H1 (cell line): Measurements from ENCODE around the gene PHLPP1. TPM values are rescaled to one million over a fixed set of nuclear protein-coding genes. Genes with fewer than 3 reads are reported as not detected.

Experiments used
- CTCF ChIA-PET: fragments of 300-600 bp; sonication (Branson Sonifier 250); formaldehyde crosslinking; loops from one replicate; lab custom pipeline; 2021; ENCODE audit not compliant: partially characterized antibody; lab: Charles Lee
- POLR2A ChIA-PET: fragments of 300-600 bp; sonication (Branson Sonifier 250); formaldehyde crosslinking; loops from one replicate; lab custom pipeline; 2021; ENCODE audit warnings: inconsistent platforms; ENCODE audit not compliant: partially characterized antibody; lab: Charles Lee
- DNase-seq, 2 experiments: peaks; one replicate each; pipeline versions ENCODE4 v3.0.0 to v3.0.0-alpha.2; 2010 to 2022; ENCODE audit warnings: low spot score in 2 of 2, low read depth in 1 of 2, mixed read lengths in 1 of 2
- FAIRE-seq: peaks from 2 replicates; lab custom pipeline; 2011; peaks lifted over from hg19 to GRCh38; lab: Jason Lieb, UNC
- H2AFZ ChIP-seq: 2 replicates; pipeline ENCODE4 v1.8.1; 2012; ENCODE audit warnings: low read length, inconsistent platforms
- H2AK5ac ChIP-seq: 2 replicates; pipeline ENCODE4 v1.6.1; 2013; ENCODE audit warnings: low read depth, low read length
- H2BK120ac ChIP-seq: replicated peaks from 2 replicates; pipeline ENCODE3; 2013; ENCODE audit warnings: low read depth, low read length, inconsistent platforms
- H2BK12ac ChIP-seq: 2 replicates; pipeline ENCODE4 v1.6.1; 2013; ENCODE audit warnings: low read depth, low read length
- H2BK15ac ChIP-seq: 2 replicates; pipeline ENCODE4 v1.6.1; 2013; ENCODE audit warnings: low read length
- H2BK20ac ChIP-seq: 2 replicates; pipeline ENCODE4 v1.6.1; 2013; ENCODE audit warnings: low read length
- H2BK5ac ChIP-seq: 2 replicates; pipeline ENCODE4 v1.6.1; 2013; ENCODE audit warnings: low read depth, low read length
- H3K14ac ChIP-seq: 2 replicates; pipeline ENCODE4 v1.6.1; 2013; ENCODE audit warnings: inconsistent platforms; ENCODE audit not compliant: insufficient read length
- H3K18ac ChIP-seq: 2 replicates; pipeline ENCODE4 v1.6.1; 2013; ENCODE audit warnings: low read length; ENCODE audit errors: extremely low read depth
- H3K23ac ChIP-seq: 2 replicates; pipeline ENCODE4 v1.6.1; 2013; ENCODE audit warnings: inconsistent platforms; ENCODE audit not compliant: insufficient read length
- H3K23me2 ChIP-seq: 2 replicates; pipeline ENCODE4 v1.6.1; 2013; ENCODE audit warnings: low read depth, low read length
- H3K27ac ChIP-seq: 2 replicates; pipeline ENCODE4 v1.6.1; 2011; ENCODE audit warnings: low read depth, low read length, inconsistent platforms
- H3K27me3 ChIP-seq, 4 experiments: replicated peaks in 1 of 4; 1 replicate in 1 of 4; 2 replicates in 3 of 4; pipeline versions ENCODE4 v1.6.1 to v1.8.1; 2011 to 2013; ENCODE audit warnings: low read length in 3 of 4, mild to moderate bottlenecking in 3 of 4, inconsistent platforms in 2 of 4, mixed read lengths in 2 of 4, moderate library complexity in 1 of 4; ENCODE audit not compliant: control insufficient read depth in 3 of 4, insufficient read depth in 3 of 4; ENCODE audit errors: extremely low read depth in 1 of 4
- H3K36me3 ChIP-seq, 4 experiments: 2 replicates each; pipeline versions ENCODE4 v1.6.1 to v1.8.1; 2011 to 2013; ENCODE audit warnings: mild to moderate bottlenecking in 4 of 4, low read length in 3 of 4, moderate library complexity in 2 of 4, control low read depth in 1 of 4, inconsistent platforms in 1 of 4; ENCODE audit not compliant: insufficient read depth in 4 of 4, control insufficient read depth in 2 of 4
- H3K4ac ChIP-seq: replicated peaks from 2 replicates; pipeline ENCODE3; 2013; ENCODE audit warnings: low read length, low read depth, mixed read lengths, inconsistent platforms; ENCODE audit not compliant: insufficient read length
- H3K4me1 ChIP-seq, 4 experiments: replicated peaks in 1 of 4; 1 replicate in 1 of 4; 2 replicates in 3 of 4; pipeline versions ENCODE4 v1.6.1 to v1.8.1; 2011 to 2013; ENCODE audit warnings: low read length in 3 of 4, inconsistent platforms in 2 of 4, mixed read lengths in 1 of 4; ENCODE audit not compliant: insufficient read depth in 4 of 4, control insufficient read depth in 3 of 4
- H3K4me2 ChIP-seq, 2 experiments: 2 replicates each; pipeline versions ENCODE4 v1.6.1 to v1.8.1; 2011 to 2013; ENCODE audit warnings: low read depth in 2 of 2, low read length in 2 of 2, control low read depth in 1 of 2, inconsistent platforms in 1 of 2, mild to moderate bottlenecking in 1 of 2; ENCODE audit not compliant: insufficient read depth in 1 of 2
- H3K4me3 ChIP-seq, 4 experiments: fragments of 200-600, 300-600 bp in 1 of 4; sonication (generic), shearing (Covaris generic), sonication (Bioruptor Twin) in 1 of 4; 2 replicates each; pipeline versions ENCODE4 v1.5.1 to v1.8.1; 2011 to 2016; ENCODE audit warnings: low read length in 4 of 4, low read depth in 3 of 4, control low read depth in 2 of 4, inconsistent platforms in 2 of 4, mild to moderate bottlenecking in 2 of 4, mixed read lengths in 1 of 4, moderate library complexity in 1 of 4; ENCODE audit not compliant: insufficient read depth in 2 of 4; ENCODE audit errors: extremely low read depth in 1 of 4
- H3K56ac ChIP-seq: replicated peaks from 2 replicates; pipeline ENCODE3; 2013; ENCODE audit warnings: low read depth, mild to moderate bottlenecking, mixed read lengths, low read length, inconsistent platforms; ENCODE audit not compliant: insufficient read length
- H3K79me1 ChIP-seq: 2 replicates; pipeline ENCODE4 v1.6.1; 2013; ENCODE audit warnings: low read depth, low read length, control low read depth
- H3K79me2 ChIP-seq, 2 experiments: 2 replicates each; pipeline versions ENCODE4 v1.6.1 to v1.8.1; 2012 to 2013; ENCODE audit warnings: low read length in 2 of 2, mild to moderate bottlenecking in 2 of 2, inconsistent platforms in 1 of 2; ENCODE audit not compliant: insufficient read depth in 2 of 2, control insufficient read depth in 1 of 2
- H3K9ac ChIP-seq, 4 experiments: replicated peaks in 1 of 4; 1 replicate in 1 of 4; 2 replicates in 3 of 4; pipeline versions ENCODE4 v1.6.1 to v1.8.1; 2011 to 2013; ENCODE audit warnings: low read depth in 3 of 4, low read length in 3 of 4, control low read depth in 2 of 4, mild to moderate bottlenecking in 2 of 4, moderate library complexity in 2 of 4, inconsistent platforms in 1 of 4; ENCODE audit errors: extremely low read depth in 1 of 4
- H3K9me3 ChIP-seq, 2 experiments: 2 replicates each; pipeline versions ENCODE4 v1.6.1 to v1.8.1; 2012 to 2013; ENCODE audit warnings: mild to moderate bottlenecking in 2 of 2, moderate library complexity in 2 of 2, control low read depth in 1 of 2, inconsistent platforms in 1 of 2, low read depth in 1 of 2, low read length in 1 of 2, mixed read lengths in 1 of 2; ENCODE audit not compliant: insufficient read depth in 2 of 2
- H4K20me1 ChIP-seq, 2 experiments: replicated peaks in 1 of 2; 2 replicates each; pipeline versions ENCODE3 to v1.8.1; 2011 to 2013; ENCODE audit warnings: inconsistent platforms in 2 of 2, low read length in 2 of 2, mild to moderate bottlenecking in 1 of 2; ENCODE audit not compliant: insufficient read depth in 2 of 2, control insufficient read depth in 1 of 2
- H4K5ac ChIP-seq: 2 replicates; pipeline ENCODE4 v1.6.1; 2013; ENCODE audit warnings: low read length, low read depth, mixed read lengths, inconsistent platforms; ENCODE audit not compliant: insufficient read length
- H4K8ac ChIP-seq: 2 replicates; pipeline ENCODE4 v1.8.0; 2013; ENCODE audit warnings: mild to moderate bottlenecking, moderate library complexity, low read length, inconsistent platforms; ENCODE audit not compliant: insufficient read depth; ENCODE audit errors: extremely low read depth
- H4K91ac ChIP-seq: replicated peaks from 2 replicates; pipeline ENCODE3; 2013; ENCODE audit warnings: low read length, mixed read lengths, inconsistent platforms; ENCODE audit not compliant: insufficient read length
- ATF2 ChIP-seq: IDR thresholded peaks from 2 replicates; pipeline ENCODE4 v1.6.1; 2012; ENCODE audit warnings: low read length, inconsistent platforms
- BRCA1 ChIP-seq: IDR thresholded peaks from 2 replicates; pipeline ENCODE4 v1.6.1; 2012; ENCODE audit warnings: low read depth, low read length, improper control_type of control experiment
- CHD2 ChIP-seq: IDR thresholded peaks from 2 replicates; pipeline ENCODE4 v1.6.1; 2012; ENCODE audit warnings: low read length, improper control_type of control experiment
- CTBP2 ChIP-seq: IDR thresholded peaks from 2 replicates; pipeline ENCODE4 v1.7.0; 2011; ENCODE audit warnings: borderline replicate concordance, mild to moderate bottlenecking, moderate library complexity, mixed read lengths, low read length; ENCODE audit not compliant: insufficient read depth, insufficient read length
- E2F6 ChIP-seq: IDR thresholded peaks from 2 replicates; pipeline ENCODE4 v1.6.1; 2012; ENCODE audit warnings: inconsistent platforms
- KDM4A ChIP-seq: IDR thresholded peaks from one replicate; pipeline ENCODE4 v1.7.1; 2012; ENCODE audit warnings: low read depth, mild to moderate bottlenecking, moderate library complexity, low read length, inconsistent platforms; ENCODE audit not compliant: severe bottlenecking
- MAFK ChIP-seq: IDR thresholded peaks from 2 replicates; pipeline ENCODE4 v1.6.1; 2012; ENCODE audit warnings: low read depth, mild to moderate bottlenecking, improper control_type of control experiment, low read length
- POU5F1 ChIP-seq: IDR thresholded peaks from 2 replicates; pipeline ENCODE4 v1.6.1; 2011; ENCODE audit warnings: low read depth, mild to moderate bottlenecking, low read length, moderate library complexity
- RBBP5 ChIP-seq: IDR thresholded peaks from 2 replicates; pipeline ENCODE4 v1.7.1; 2012; ENCODE audit warnings: low read depth, mild to moderate bottlenecking, inconsistent platforms, low read length, moderate library complexity, borderline replicate concordance
- RFX5 ChIP-seq: IDR thresholded peaks from 2 replicates; pipeline ENCODE4 v1.6.1; 2011; ENCODE audit warnings: low read depth, low read length, improper control_type of control experiment, borderline replicate concordance
- SIX5 ChIP-seq: IDR thresholded peaks from 2 replicates; pipeline ENCODE4 v1.6.1; 2011; ENCODE audit warnings: mild to moderate bottlenecking, low read depth, low read length
- SP1 ChIP-seq: IDR thresholded peaks from 2 replicates; pipeline ENCODE4 v1.6.1; 2011; ENCODE audit warnings: low read depth, low read length
- TAF1 ChIP-seq: IDR thresholded peaks from 2 replicates; pipeline ENCODE4 v1.6.1; 2011; ENCODE audit warnings: mild to moderate bottlenecking, low read depth, low read length
- WGBS, 2 experiments: shearing (Covaris generic) in 1 of 2; methylation state at CpG; one replicate each; pipeline versions ENCODE4 v1.1.6 to v1.1.7; 2013 to 2015; ENCODE audit warnings: low lambda C conversion rate in 2 of 2, mixed read lengths in 2 of 2, inconsistent platforms in 1 of 2, low coverage in 1 of 2, missing lambda C conversion rate in 1 of 2; ENCODE audit not compliant: insufficient replicate concordance in 2 of 2, insufficient coverage in 1 of 2, insufficient read length in 1 of 2; ENCODE audit errors: extremely low coverage in 1 of 2, missing lambda C conversion rate in 1 of 2; 5-methylcytosine and 5-hydroxymethylcytosine counted together
- polyA plus RNA-seq, 7 experiments: library from polyadenylated mRNA; depleted of rRNA in 3 of 7; stranded (reverse) in 5 of 7; unstranded in 2 of 7; fragments of >200 nt in 5 of 7; fragments of 200-250 nt in 2 of 7; gene quantifications; 1 replicate in 5 of 7; 2 replicates in 1 of 7; 4 replicates in 1 of 7; pipeline versions ENCODE4 v1.2.1 to v1.2.3, GENCODE V29; 2011 to 2013; ENCODE audit warnings: missing spikeins in 2 of 7, mixed read lengths in 2 of 7
- total RNA-seq: library from RNA; stranded (reverse); fragmentation: NEBNext Ultra II Directional; extraction: Animal tissue kit (Norgen Biotek cat#: 25700); gene quantifications from 2 replicates; pipeline ENCODE4 v1.2.1, GENCODE V29; 2021

The PHLPP1 gene
- total and polyA plus RNA-seq, 2 of the 8 experiments (the other 6 are each of a cell fraction or from before 2014, with no cell fraction given): 28.0 to 66.3 TPM

GRCh38 chr18:63001861-63002260 lies 286.5 kb downstream of the PHLPP1 start:
- DNase-seq (no peak), FAIRE-seq (no peak)
- Histone ChIP-seq H3K4ac (no peak overlapping the region), H3K4me3 (no peak overlapping the region), H3K23me2 (no peaks in the 10 kb centered on the region), H3K9ac (no peak overlapping the region), H3K79me1 (no peaks in the 10 kb centered on the region), H3K9me3 (no peaks in the 10 kb centered on the region), H2AK5ac (no peak overlapping the region), H3K56ac (no peak overlapping the region), H4K8ac (no peak overlapping the region), H3K27me3 (no peaks in the 10 kb centered on the region), H3K23ac (no peak overlapping the region), H2BK15ac (no peak overlapping the region), H2BK12ac (no peak overlapping the region), H3K14ac (no peak overlapping the region), H4K5ac (no peak overlapping the region), H3K27ac (no peak overlapping the region), H2BK5ac (no peak overlapping the region), H4K91ac (no peak overlapping the region), H3K18ac (no peak overlapping the region), H4K20me1 (no peaks in the 10 kb centered on the region), H2BK120ac (no peak overlapping the region), H2AFZ (no peak overlapping the region), H3K79me2 (no peaks in the 10 kb centered on the region), H3K36me3 (no peaks in the 10 kb centered on the region), H3K4me1 (no peaks in the 10 kb centered on the region), H2BK20ac (no peak overlapping the region), H3K4me2 (no peak overlapping the region)
- 94% methylated on average over 2 of the region's 5 CpGs; no CpG with 5 or more reads in 1 of the 2 experiments for WGBS, 2 experiments
- POLR2A ChIA-PET: no interaction called here
- CTCF ChIA-PET: interaction anchor here (1.7 kb wide), 1 partner anchor 9 kb away, joined by 4 read pairs; no protein-coding TSS in a partner anchor
- no peak for TF ChIP-seq RBBP5
- TF ChIP-seq RFX5: no peak
- TF ChIP-seq BRCA1: no peak
- no peak for TF ChIP-seq E2F6
- TF ChIP-seq CTBP2: no peak
- TF ChIP-seq CHD2: no peak
- no peak for TF ChIP-seq SP1
- TF ChIP-seq MAFK: no peak
- no peak for TF ChIP-seq TAF1
- no peak for TF ChIP-seq ATF2
- no peak for TF ChIP-seq KDM4A
- no peak for TF ChIP-seq POU5F1
- TF ChIP-seq SIX5: no peak
